NCI-H345 (cell line): ENCODE data around the gene FLCN.
"Not testable (repeated sequence)": the region's sequence is repeated elsewhere in the genome, so short reads cannot be mapped to it uniquely, and the experiment has no call there.

ENCODE experiments used
- DNase-seq: peaks from one replicate; lab custom pipeline; 2025; lab: John Stamatoyannopoulos, UW

FLCN gene

GRCh38 chr17:17213775-17214174 lies 23.2 kb downstream of the FLCN start:
- no peak for DNase-seq

- no peak for DNase-seq
These were observed 29.0 kb downstream of the FLCN start for GRCh38 chr17:17207998-17208397.

GRCh38 chr17:17206913-17207335 lies 30.0 kb downstream of the FLCN start:
- DNase-seq: no peak

- peak; percentile 79 for DNase-seq
These were observed 30.6 kb downstream of the FLCN start, which contains the start of gene PLD6 for GRCh38 chr17:17206124-17206912. PLD6 (minus strand) TSS chr17:17206333; CDS start chr17:17206286, 47 bp downstream.

GRCh38 chr17:17205368-17206123 lies 31.4 kb downstream of the FLCN start:
- peak; percentile 35 for DNase-seq

GRCh38 chr17:17204635-17205231 lies 32.2 kb downstream of the FLCN start:
- no peak for DNase-seq

GRCh38 chr17:17204041-17204591 lies 32.9 kb downstream of the FLCN start:
- DNase-seq: no peak

GRCh38 chr17:17203173-17203730 lies 33.7 kb downstream of the FLCN start:
- DNase-seq: no peak

- no peak for DNase-seq
These were observed 35.1 kb downstream of the FLCN start for GRCh38 chr17:17201907-17202306.

GRCh38 chr17:17201271-17201670 lies 35.7 kb downstream of the FLCN start:
- DNase-seq: no peak

GRCh38 chr17:17200831-17201230 lies 36.1 kb downstream of the FLCN start:
- DNase-seq: no peak

- no peak for DNase-seq
These were observed 36.7 kb downstream of the FLCN start for GRCh38 chr17:17200311-17200710.

- no peak for DNase-seq
These were observed 38.7 kb downstream of the FLCN start for GRCh38 chr17:17198281-17198680.

- no peak for DNase-seq
These were observed 40.2 kb downstream of the FLCN start for GRCh38 chr17:17196776-17197175.

GRCh38 chr17:17195466-17195865 lies 41.5 kb downstream of the FLCN start:
- not testable (repeated sequence) for DNase-seq

- DNase-seq: no peak
These were observed 45.0 kb downstream of the FLCN start for GRCh38 chr17:17191961-17192381.

GRCh38 chr17:17191346-17191792 lies 45.6 kb downstream of the FLCN start:
- DNase-seq: no peak

- no peak for DNase-seq
These were observed 46.8 kb downstream of the FLCN start for GRCh38 chr17:17190188-17190587.

GRCh38 chr17:17189559-17189958 lies 47.4 kb downstream of the FLCN start:
- no peak for DNase-seq

GRCh38 chr17:17188586-17188985 lies 48.4 kb downstream of the FLCN start:
- no peak for DNase-seq

GRCh38 chr17:17186551-17187505 lies 50.1 kb downstream of the FLCN start:
- no peak for DNase-seq
